HEK293T (cell line): ENCODE results near the gene ANKRD12.

Experiments
- SP1 ChIP-seq: fragments of 450-650 bp; IDR thresholded peaks from 2 replicates; pipeline ENCODE4 v1.6.1; 2017
- TARDBP ChIP-seq: fragments of 450-650 bp; IDR thresholded peaks from 2 replicates; pipeline ENCODE4 v1.6.1; 2016

GRCh38 chr18:9095297-9096006, 41.1 kb upstream of the ANKRD12 start:
- TF ChIP-seq TARDBP (no peak), SP1 (no peak)
